ENCODE data around the gene KSR2.

DNA sequence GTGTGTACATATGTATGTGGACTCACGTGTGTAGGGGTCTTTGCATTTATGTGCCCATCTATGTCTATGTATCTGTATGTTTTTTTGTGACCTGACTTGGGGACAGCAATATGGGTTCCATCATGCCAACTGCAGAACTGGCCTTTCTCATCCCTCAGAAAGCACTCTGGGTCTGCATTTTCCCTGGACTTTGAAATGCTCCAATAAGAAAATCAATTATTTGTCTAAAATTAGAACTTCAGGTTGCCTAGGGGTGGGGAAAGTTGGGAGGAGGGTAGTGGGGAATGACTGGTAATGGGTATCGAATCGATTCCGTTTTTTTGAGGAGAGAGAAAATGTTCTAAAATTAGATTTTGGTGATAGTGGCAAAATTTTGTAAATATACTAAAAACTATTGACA is 466.6 kb downstream of the KSR2 start:
- TF ChIP-seq EZH2 (IDR thresholded peaks at IDR 0.05; ENCODE audit: borderline replicate concordance, low read depth, low read length, poor library complexity, severe bottlenecking) = no peak
- TF ChIP-seq, protein P1, sequence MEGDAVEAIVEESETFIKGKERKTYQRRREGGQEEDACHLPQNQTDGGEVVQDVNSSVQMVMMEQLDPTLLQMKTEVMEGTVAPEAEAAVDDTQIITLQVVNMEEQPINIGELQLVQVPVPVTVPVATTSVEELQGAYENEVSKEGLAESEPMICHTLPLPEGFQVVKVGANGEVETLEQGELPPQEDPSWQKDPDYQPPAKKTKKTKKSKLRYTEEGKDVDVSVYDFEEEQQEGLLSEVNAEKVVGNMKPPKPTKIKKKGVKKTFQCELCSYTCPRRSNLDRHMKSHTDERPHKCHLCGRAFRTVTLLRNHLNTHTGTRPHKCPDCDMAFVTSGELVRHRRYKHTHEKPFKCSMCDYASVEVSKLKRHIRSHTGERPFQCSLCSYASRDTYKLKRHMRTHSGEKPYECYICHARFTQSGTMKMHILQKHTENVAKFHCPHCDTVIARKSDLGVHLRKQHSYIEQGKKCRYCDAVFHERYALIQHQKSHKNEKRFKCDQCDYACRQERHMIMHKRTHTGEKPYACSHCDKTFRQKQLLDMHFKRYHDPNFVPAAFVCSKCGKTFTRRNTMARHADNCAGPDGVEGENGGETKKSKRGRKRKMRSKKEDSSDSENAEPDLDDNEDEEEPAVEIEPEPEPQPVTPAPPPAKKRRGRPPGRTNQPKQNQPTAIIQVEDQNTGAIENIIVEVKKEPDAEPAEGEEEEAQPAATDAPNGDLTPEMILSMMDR (conservative IDR thresholded peaks at IDR 0.05; ENCODE audit: low read depth, low read length) = no peak

Measured in A673 (cell line).